Measurements from ENCODE around the gene IL17RC. TPM values are rescaled to one million over a fixed set of nuclear protein-coding genes. Genes with fewer than 3 reads are reported as not detected.

IL17RC gene
- total RNA-seq, 1 experiment from 2014 or later: 6.8 TPM

- Mint-ChIP-seq H3K9me3 (no peaks in the 10 kb centered on the region), H3K4me3 (no peak overlapping the region), H3K4me1 (peaks cover 7 to 12% of the 10 kb centered on the region in 2 experiments), H3K36me3 (ENCODE audit: insufficient read depth in 1 of 3, low read depth in 3 of 3) (no peaks in the 10 kb centered on the region), H3K27me3 (ENCODE audit: low read depth) (no peaks in the 10 kb centered on the region; the same call in 1 of the 2 replicates), H3K27ac (no peak overlapping the region)
- H4K8ac ChIP-seq (replicated peaks; ENCODE audit: insufficient read length, low read depth, low read length): no peak overlapping the region
- no peak for DNase-seq
- no peaks in the 10 kb centered on the region for H3K4me1 ChIP-seq (ENCODE audit: insufficient read depth, low read length)
- no peak overlapping the region for H3K18ac ChIP-seq (ENCODE audit: insufficient read length, low read depth, low read length)
- no peak overlapping the region for H2BK5ac ChIP-seq (ENCODE audit: insufficient read length, low read length)
- H2BK15ac ChIP-seq (ENCODE audit: low read depth, low read length): no peak overlapping the region
- no peak overlapping the region for H2BK120ac ChIP-seq (ENCODE audit: low read depth, low read length, poor library complexity, severe bottlenecking)
- no peaks in the 10 kb centered on the region for H3K79me1 ChIP-seq (ENCODE audit: insufficient read depth, low read depth, low read length, poor library complexity, severe bottlenecking)
- H3K14ac ChIP-seq (ENCODE audit: insufficient read depth, low read length): no peak overlapping the region
- H3K23me2 ChIP-seq (ENCODE audit: insufficient read length, low read depth, low read length, poor library complexity, severe bottlenecking): no peaks in the 10 kb centered on the region
- H4K91ac ChIP-seq (ENCODE audit: insufficient read length, low read depth, low read length): no peak overlapping the region
- H3K4me2 ChIP-seq (ENCODE audit: insufficient read depth, insufficient read length, low read length): no peak overlapping the region
- no peak overlapping the region for H3K23ac ChIP-seq (ENCODE audit: insufficient read length, low read depth, low read length)
- H3K4ac ChIP-seq (ENCODE audit: low read depth, low read length): no peak overlapping the region
- H3T11ph ChIP-seq (ENCODE audit: low read length): no peak overlapping the region
- H2AFZ ChIP-seq (ENCODE audit: low read length): no peak overlapping the region
- H3K79me2 ChIP-seq (ENCODE audit: insufficient read depth, low read length): no peaks in the 10 kb centered on the region
- no peaks in the 10 kb centered on the region for H3K27me3 ChIP-seq (ENCODE audit: insufficient read depth, low read length)
- H3K9ac ChIP-seq (ENCODE audit: extremely low read depth, insufficient read length, low read length): no peak overlapping the region
- no peaks in the 10 kb centered on the region for H3K9me3 ChIP-seq (ENCODE audit: control insufficient read depth, low read depth, low read length)
- no peaks in the 10 kb centered on the region for H4K20me1 ChIP-seq (ENCODE audit: control insufficient read depth, insufficient read depth, insufficient read length)
- no CpG with 5 or more reads among the region's 1 CpG for WGBS (ENCODE audit: extremely low coverage, insufficient read length, low lambda C conversion rate)
- no peak overlapping the region for H2BK12ac ChIP-seq (ENCODE audit: insufficient read length, low read depth, low read length)
- no peak overlapping the region for H3K27ac ChIP-seq (ENCODE audit: insufficient read length, low read depth, low read length)
- no peak overlapping the region for H2BK20ac ChIP-seq (ENCODE audit: low read depth, low read length, poor library complexity, severe bottlenecking)
- no peak overlapping the region for H2AK5ac ChIP-seq (ENCODE audit: insufficient read length, low read length)
- TF ChIP-seq, protein P1, sequence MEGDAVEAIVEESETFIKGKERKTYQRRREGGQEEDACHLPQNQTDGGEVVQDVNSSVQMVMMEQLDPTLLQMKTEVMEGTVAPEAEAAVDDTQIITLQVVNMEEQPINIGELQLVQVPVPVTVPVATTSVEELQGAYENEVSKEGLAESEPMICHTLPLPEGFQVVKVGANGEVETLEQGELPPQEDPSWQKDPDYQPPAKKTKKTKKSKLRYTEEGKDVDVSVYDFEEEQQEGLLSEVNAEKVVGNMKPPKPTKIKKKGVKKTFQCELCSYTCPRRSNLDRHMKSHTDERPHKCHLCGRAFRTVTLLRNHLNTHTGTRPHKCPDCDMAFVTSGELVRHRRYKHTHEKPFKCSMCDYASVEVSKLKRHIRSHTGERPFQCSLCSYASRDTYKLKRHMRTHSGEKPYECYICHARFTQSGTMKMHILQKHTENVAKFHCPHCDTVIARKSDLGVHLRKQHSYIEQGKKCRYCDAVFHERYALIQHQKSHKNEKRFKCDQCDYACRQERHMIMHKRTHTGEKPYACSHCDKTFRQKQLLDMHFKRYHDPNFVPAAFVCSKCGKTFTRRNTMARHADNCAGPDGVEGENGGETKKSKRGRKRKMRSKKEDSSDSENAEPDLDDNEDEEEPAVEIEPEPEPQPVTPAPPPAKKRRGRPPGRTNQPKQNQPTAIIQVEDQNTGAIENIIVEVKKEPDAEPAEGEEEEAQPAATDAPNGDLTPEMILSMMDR (conservative IDR thresholded peaks at IDR 0.05): no peak
- H4K5ac ChIP-seq (ENCODE audit: insufficient read length, low read depth, low read length): no peak overlapping the region
- H3K56ac ChIP-seq (ENCODE audit: insufficient read length, low read depth, low read length): no peak overlapping the region
Observed at GRCh38 chr3:9881441-9881840, 35.5 kb upstream of the IL17RC start.

All from H9 (cell line).